Right kidney (tissue), 9 donors: ENCODE measurements around the gene MT1HL1.

Experiments used
- DNase-seq: peaks from one replicate; pipeline ENCODE4 v3.0.0-alpha.2; 2016
- long read RNA-seq, 8 donors: transcript quantifications; one replicate each; lab custom pipeline, GENCODE V29; 2026

The MT1HL1 gene
- long read RNA-seq, donor 1 = 0 reads
- long read RNA-seq, donor 2 = 0 reads
- long read RNA-seq, donor 3 = 0 reads
- long read RNA-seq, donor 4 = 0 reads
- long read RNA-seq, donor 5 = 0 reads
- long read RNA-seq, donor 6 = 0 reads
- long read RNA-seq, donor 7 = 0 reads
- long read RNA-seq, donor 8 = 0 reads

GRCh38 chr1:237004116-237004515 lies at the start of gene MT1HL1:
MT1HL1 (minus strand) TSS chr1:237004441; CDS start chr1:237004372, 69 bp downstream.
- DNase-seq = no peak

- DNase-seq = no peak
These were observed 46.7 kb upstream of the MT1HL1 start for GRCh38 chr1:237050915-237051314.

GRCh38 chr1:237050185-237050584 lies 45.9 kb upstream of the MT1HL1 start:
- DNase-seq = no peak

DNA sequence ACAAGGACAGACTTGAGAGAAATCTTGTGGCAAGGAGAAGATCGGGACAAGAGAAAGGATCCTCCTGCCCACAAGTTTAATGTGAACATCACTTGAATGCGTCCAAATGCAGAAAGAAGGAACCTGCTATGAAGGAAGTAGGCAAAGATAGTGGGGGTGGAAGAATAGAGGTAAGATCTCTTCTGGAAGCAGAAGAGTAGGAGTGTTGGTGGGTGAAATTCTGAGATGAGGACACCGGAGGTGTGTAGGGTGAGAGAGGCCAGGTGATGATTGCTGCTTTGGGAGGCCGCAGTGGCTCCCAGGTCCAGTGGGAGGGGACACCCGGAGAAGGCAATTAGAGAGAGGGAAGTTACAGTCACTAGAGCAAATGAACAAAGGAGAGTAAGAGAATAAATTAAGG lies 44.6 kb upstream of the MT1HL1 start:
- DNase-seq = no peak

DNA sequence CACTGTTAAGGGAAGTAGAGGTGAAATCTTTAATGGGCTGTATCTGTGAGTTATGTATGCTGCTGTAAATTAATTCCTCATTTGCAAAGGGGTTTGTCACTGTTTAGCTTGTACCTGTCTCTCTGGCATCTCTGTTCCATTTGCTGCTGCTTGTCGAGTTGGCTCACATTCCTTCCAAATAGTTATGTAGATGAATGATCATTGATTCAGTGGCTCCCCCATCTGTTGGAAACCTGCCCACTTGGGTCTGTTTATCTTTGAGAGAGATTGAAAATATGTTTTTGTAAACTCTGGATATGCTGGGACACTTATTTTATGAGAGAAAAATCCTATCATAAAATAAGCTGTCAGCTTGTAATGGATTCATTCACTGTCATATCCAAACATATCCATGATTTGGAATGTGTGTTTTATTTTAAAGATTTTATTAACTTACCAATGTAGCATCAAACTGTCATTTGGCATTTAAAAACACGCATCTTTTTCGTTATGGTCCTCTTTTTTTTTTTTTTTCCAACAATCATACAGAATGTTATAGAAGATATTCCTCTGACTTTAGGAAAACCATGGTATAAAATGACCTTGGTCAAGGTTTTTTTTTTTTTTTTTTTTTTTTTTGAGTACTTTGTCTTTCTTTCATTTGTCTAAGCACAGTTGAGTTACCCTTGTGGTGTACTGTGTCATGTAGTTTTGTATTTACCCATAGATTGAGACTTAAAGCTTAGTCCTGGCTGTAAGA lies 41.2 kb upstream of the MT1HL1 start:
- no peak for DNase-seq

DNA sequence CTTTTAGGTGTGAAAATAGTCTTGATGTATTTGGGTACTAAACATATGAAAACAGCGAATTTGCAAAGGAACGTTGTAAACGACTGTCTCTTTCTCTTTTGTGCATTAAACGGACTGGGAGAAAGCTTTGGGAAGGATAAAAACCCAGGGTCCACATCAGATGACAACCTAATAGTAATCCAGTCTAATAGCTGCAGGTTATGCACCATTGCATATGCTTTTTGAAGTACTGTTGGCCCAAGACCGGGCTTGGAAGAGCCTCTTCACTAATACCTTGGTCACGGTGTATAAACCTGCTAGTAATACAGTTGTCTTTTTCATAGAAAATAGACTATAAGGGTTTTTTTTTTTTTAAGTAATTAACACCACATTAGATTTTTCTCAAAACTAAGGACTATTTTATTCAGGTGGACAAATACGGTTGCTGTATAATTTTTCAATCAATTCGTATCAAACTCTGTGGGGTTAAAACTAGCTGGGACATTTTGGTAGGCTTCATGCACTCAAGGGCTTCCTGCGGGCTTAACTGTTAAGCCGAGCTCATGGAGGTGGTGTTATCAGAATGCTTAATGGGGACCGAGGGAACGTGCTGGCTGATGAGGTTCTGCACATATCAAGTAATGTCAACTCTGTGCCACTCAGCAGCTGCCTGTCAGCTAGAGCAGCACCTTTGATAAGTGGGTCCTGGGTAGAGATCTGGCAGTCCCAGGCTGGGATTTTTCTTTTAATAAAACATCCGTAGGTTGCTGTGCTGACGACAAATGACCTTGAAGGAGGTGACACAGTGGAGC lies 39.8 kb upstream of the MT1HL1 start:
- DNase-seq = no peak

DNA sequence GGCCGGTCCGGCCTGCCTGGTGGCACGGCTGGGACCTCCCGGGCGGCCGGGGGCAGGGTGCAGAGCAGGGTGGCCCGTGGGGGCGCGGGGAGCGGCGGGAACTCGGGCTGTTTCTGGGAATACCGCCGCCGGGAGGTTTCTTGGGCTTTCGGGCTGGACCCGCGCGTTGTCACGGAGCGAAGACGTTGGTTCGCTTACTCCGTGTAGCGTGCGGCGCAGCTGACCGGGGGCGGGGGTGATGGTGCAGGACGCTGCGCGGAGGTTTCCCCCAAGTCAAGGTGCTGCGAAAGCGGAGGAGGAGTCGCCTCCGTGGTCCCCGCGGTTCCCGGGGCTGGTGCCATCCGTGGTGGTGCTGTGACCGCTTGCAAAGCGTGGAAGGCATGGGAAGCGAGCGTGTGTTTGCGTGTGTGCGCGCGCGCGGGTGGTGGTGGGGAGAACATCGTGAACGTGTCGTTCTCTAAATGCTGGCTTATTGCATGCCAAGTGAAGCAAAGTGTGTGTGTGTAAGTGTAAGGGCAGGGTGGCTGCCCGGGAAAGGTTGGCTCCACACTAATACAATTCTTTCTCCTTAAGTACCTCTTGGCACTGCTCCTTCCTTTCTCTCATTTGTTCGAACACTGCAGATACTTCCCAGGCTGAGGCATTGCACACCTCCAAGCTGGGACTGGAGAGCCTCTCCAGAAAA lies 38.8 kb upstream of the MT1HL1 start:
- DNase-seq = peak; percentile 56

GRCh38 chr1:237042526-237042891 lies 38.3 kb upstream of the MT1HL1 start:
- peak; percentile 56 for DNase-seq

DNA sequence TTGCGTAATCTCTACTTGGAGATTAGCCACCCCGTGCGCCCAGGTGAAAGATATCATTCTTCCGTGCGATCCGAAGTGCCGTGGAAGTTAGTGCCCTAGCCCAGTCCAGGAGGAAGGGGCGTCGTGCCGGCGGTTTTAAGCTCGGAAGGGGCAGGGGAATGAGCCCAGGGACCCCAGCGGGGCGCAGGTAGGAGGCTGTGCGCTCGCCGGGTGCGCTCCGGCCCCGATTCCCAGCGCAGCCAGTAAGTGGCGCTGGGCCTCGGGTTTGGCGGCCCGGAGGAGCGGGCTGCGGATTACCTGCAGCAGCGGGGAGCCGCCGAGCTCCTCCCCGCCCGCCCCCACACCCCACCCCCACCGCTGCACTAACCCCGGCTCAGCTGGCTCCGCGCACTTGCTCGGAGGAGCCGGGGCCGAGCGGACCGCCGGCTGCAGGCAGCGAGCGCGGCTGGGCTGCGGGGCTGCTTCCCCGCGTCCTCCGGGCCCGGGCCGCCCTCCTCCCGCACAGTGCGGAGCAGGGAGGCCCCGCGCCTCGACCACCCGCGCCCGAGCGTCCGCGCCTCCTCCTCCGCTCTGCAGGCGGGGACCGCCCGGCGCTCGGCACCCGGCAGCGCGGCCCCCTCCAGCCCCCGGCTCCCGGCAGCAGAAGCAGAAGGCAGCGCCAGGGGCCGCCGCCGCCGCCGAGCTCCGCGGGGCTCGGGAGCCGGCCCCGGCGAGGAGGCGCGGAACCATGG lies 37.7 kb upstream of the MT1HL1 start, which contains the start of gene RYR2:
Gene RYR2, plus strand, starts transcription at position 390 of the 731 bp plus-strand sequence. Its CDS starts 338 bp downstream, at position 728.
- DNase-seq = peak; percentile 46

DNA sequence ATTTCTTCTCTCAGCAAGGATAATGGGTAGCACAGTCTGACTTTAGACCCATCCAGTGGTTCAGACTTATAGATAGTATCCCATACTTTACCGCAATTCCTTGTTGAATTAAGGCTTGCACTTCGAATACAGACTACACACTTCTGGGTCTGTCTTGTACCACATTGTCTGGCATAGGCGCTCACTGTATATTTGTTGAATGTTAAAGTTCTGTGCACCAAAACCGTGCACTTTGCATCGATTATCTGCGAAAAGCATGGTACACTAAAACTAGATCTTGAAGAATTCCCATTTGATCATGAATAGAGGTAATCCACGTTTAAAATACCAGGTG lies 37.2 kb upstream of the MT1HL1 start:
- DNase-seq = no peak

DNA sequence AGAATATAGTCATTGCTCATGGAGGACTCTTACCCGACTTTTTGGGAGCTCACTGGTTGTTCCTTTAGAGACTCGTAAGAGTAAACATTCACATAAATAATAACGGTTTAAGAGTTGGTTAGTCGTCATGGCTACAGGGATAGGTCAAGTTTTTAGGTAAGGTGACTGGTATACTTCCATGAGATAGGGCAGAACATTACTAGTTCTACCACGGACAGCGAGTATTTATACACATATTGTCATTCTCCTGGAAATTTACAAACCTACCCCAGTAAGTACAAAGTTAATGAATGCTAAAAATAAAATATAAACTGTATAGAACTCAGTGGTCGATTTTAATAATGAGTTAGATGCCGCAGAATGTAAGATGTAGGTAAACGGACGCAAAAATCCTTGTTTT lies 36.6 kb upstream of the MT1HL1 start:
- no peak for DNase-seq

- DNase-seq = no peak
These were observed 34.0 kb upstream of the MT1HL1 start for GRCh38 chr1:237038211-237038610.

- no peak for DNase-seq
These were observed 31.5 kb upstream of the MT1HL1 start for GRCh38 chr1:237035759-237036158.

- no peak for DNase-seq
These were observed 29.6 kb upstream of the MT1HL1 start for GRCh38 chr1:237033804-237034203.

DNA sequence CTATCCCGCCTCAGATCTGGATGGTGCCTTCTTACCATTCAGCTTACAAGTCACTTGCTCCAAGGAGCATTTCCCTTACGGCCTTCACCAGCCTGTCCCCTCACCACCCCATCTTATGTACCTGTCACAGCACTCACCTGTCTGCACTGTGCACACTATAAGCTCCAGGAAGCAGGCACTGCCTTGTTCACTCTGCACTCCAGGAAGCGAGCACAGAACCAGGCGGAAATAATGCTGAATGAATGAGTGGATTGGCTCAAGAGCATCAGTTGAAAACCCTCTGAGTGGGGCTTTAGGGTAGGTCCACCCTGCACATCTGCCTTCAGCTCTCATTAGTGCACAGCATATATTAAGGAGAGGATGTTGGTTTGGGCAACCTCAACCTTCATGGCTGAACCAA lies 28.8 kb upstream of the MT1HL1 start:
- DNase-seq = no peak

GRCh38 chr1:237032029-237032428 lies 27.8 kb upstream of the MT1HL1 start:
- DNase-seq = no peak

DNA sequence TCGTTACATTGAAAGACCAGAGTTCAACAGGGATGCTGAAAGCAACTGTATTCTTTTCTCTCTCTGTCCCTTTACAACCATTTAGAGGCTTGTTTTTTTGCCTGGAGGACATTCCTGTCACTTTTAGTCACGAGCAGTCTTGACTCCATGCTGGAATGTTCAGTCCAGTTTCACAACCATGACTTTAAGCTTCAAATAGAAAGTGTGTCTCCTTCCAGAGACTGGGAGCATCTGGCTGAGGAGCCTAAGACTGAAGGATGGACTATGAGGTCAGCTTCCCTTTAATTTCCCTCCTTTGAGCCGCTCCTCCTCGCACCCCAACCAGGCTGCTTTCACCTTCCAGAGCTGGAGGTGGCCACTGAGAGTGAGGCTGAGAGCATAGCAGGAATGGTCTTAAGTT lies 27.2 kb upstream of the MT1HL1 start:
- DNase-seq = no peak

GRCh38 chr1:237029850-237030535 lies 25.8 kb upstream of the MT1HL1 start:
- DNase-seq = no peak

- no peak for DNase-seq
These were observed 25.0 kb upstream of the MT1HL1 start for GRCh38 chr1:237029240-237029639.

- no peak for DNase-seq
These were observed 21.3 kb upstream of the MT1HL1 start for GRCh38 chr1:237025358-237026074.

DNA sequence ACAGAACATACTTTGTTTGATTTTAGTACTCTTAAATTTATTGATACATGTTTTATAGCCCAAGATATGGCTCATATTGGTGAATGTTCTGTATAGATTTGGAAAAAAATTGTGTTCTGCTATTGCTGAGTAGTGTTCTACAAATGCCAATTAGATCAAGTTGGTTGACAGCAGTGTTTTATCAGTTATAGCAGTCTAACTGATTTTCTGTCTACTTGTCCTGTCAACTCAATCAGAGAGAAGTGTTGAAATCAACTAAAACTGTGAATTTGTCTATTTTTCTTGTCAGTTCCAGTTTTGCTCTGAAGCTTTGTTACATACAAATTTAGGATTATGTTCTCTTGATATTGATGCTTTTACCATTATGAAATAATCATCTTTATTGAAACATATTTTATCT lies 14.7 kb upstream of the MT1HL1 start:
- DNase-seq = no peak
